GM21576 (cell line): ENCODE results near the gene WDR90.

Source experiments
- ATAC-seq: cut with Tn5 transposase; IDR thresholded peaks from one replicate; pipeline ENCODE4 v1.9.1; 2021; ENCODE audit warnings: mild to moderate bottlenecking, moderate library complexity; ENCODE audit not compliant: unreplicated experiment

The WDR90 gene

DNA sequence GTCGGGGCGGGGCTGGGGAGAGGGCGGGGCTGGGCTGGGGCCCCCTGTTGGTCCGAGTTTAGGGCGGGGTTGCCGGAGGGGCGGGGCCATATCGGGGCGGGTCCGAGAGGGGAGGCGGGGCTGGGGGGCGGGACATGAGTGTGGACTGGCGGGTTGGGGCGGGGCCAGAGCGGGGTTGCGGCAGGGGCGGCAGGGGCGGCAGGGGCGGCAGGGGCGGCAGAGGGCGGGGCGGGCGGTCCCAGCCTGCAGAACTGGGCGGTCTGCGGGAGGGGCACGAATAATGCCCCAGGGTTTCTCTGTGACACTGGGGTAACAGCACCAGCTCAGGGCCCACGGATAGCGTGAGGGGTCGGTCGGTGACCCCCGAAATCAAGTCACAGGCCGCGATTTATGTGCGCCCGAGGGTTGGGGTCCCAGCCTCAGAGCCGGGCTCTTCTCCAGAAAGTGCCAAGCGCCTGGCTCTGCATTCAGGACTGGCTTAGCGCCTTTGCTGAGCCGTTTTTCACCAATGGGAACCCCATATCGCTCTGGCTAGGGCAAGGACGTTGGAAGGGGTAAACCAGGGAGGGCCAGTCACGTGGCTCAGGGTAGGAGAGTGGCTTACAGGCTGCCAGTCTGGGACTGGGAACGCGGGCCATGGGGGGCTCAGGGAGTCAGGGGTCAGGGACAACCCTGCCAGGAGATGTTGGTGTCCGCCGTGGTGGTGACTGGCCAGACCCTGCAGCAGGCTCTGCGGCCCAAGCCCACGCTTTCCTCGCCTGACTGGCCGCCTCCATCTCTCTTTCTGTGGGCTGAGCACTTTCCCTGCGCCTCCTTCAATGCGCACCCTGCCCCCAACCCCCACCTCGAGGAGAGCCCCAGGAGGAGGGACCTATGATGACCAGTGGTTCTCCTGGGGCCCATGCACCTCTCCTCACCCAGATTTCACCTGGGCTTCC, 11.8 kb upstream of the WDR90 start:
- ATAC-seq, result no peak

DNA sequence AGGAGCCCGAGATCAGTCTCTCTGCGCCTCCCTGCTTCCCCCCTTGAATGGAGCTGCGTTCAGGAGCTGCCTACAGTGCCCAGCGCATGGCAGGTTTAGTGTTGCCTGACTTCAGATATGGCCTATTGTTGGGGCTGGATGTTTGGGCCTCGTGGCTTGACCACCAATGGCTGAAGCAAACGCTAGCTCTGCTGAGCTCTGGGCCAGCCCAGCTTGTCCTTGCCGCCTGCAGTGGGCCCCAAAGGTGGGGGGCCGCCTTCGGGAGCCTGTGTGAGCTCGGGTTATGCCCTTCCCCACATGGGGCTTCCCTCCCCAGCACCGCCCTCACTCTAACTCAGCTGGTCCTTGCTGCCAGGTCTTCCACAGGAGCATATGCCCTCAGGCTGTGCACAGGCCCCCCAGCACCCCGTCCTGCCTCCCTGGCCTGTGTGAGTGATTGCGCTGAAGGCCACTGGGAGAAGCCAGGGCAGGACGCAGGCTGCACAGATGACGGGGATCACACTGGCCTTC, 11.1 kb upstream of the WDR90 start:
- ATAC-seq, result no peak

DNA sequence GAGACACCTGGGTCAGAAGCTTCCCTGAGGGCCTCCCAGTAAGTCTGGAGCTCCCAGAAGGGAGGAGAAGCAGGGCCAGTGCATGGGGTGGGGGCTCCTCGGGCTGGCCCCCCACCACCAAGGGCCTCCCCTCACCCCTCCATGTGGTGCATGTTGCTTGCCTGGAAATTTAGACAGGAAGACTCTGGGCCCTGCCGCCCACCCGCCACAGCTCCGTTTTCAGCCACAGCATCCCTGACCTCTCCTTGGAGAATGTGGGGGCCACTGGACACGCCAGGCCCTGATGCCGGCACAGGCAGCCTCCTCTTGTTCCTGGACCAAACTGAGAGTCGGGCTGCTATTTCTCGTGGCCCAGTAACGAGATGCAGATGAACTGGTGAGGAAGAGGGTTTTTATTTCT, 10.3 kb upstream of the WDR90 start:
- no peak for ATAC-seq

DNA sequence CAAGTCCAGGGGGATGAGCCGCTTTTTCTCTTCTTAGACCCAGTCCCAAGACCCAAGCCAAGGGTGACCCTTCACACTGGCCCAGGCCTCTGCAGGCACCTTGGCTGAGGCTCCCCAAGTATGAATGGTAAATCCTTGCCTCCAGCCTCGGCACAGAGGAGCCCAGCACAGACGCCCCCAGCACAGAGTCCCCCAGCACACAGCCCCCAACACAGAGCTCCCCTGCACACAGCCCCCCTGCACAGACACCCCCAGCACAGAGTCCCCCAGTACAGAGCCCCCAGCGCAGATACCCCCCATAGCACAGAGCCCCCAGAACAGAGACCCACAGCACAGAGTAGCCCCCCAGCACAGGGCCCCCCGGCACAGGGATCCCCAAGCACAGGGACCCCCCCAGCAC, 8.6 kb upstream of the WDR90 start:
- ATAC-seq, result no peak

DNA sequence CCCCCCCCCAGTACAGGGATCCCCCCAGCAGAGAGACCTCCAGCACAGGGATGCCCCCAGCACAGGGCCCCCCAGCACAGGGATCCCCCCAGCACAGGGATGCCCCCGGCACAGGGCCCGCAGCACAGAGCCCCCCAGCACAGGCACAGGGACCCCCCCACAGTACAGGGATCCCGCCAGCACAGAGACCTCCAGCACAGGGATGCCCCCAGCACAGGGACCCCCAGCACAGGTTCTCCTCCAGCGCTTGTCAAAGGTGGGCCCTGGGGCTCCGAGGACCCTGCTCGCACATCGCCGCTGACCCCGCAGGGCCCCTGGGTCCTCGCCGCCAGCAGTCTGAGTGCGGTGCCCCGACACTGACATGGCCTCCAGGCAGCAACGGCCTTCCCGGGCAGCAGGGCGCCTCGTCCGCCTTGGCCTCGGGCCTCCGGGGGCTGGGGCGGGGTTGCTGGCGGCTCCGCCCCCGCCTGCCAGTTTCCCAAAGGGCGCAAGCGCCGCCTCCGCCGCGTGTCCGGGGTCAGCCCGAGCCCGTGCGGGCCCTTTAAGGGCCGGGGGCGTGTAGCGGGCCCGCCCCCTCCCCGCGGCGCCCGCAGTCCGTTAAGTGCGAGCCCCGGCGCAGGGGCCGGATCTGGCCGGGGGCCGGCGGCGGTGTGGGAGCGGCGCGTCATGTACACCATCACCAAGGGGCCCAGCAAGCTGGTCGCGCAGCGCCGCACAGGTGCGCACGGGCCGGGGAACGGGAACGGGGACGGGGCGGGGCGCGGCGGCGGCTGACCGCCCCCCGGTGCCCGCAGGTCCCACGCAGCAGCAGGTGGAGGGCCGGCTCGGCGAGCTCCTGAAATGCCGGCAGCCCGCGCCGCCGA, 7.6 kb upstream of the WDR90 start, which contains the start of gene MCRIP2:
TSS of gene MCRIP2 (plus strand) at position 503 of the 863 bp plus-strand sequence. CDS start at position 667, 164 bp downstream.
- peak; percentile 42 for ATAC-seq

DNA sequence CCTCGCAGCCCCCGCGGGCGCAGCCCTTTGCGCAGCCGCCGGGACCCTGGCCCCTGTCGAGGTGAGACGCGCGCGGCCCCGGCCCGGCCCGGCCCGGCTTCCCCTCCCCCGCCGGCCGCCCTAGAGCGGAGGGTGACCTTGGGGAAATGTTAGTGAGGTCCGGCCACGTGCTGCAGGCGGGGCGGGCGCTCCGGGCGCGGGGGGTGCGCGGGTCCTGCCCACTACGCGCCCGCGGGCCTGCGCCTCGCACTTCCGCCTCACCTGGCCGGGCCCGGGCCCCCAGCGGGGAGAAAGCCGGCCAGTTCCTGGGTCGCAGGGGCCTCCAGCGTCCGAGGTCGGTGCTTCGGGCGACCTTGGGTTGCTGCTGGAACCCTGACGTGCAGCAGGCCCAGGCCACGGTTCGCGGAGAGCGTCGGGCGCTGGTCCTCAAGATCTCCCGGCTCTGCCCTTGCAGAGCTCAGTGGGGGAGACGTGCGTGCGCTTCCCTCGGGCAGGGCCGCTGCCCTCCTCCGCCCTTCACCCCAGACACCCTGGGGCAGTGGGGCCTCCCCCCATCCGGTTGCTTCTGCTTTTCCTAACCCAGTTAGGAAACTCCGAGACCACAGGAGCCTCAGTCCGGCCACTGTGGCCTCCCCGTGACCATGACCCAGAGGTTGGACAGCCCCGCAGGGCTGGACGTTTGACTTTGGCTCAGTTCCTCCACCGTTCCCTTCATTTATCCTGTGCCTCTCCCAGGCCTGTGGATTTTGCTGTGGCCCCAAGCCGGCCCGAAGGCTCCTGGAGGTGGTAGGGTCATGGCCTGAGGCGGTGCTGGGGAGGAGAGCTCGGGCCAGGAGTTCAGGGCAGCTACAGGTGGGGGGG, 6.7 kb upstream of the WDR90 start:
- peak; percentile 32 for ATAC-seq

DNA sequence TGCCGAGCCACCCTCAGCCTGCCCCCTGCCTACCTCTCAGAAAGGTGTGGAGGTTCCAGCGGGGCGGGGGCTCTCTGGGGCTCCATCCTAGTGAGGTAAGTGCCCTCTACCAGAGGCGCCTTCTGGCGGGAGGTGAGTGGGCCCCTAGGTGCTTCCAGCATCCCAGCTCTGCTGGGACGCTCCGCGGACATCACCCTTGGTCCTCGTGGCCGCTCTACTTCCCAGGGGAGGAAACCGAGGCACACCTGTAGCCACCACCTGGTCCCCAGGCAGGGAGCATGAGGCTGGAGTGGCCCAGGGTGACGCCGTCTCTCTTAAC, 6.2 kb upstream of the WDR90 start:
- no peak for ATAC-seq

DNA sequence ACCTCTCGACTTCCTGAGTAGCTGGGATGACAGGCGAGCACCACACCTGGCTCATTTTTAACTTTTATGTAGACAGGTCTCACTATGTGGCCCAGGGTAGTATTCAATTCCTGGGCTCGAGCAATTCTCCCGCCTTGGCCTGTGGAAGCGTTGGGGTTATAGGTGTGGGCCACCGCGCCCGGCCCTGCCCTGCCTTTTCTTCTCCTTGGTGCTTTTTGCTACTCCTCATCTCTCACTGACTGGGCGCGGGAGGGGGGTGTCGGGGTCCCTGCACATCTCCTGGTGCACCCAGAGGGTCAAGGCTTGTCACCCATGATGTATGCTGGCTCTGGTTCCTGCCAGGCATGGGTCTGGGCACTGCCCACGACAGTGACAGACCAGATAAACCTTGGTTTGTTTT, 4.6 kb upstream of the WDR90 start:
- ATAC-seq, result no peak

DNA sequence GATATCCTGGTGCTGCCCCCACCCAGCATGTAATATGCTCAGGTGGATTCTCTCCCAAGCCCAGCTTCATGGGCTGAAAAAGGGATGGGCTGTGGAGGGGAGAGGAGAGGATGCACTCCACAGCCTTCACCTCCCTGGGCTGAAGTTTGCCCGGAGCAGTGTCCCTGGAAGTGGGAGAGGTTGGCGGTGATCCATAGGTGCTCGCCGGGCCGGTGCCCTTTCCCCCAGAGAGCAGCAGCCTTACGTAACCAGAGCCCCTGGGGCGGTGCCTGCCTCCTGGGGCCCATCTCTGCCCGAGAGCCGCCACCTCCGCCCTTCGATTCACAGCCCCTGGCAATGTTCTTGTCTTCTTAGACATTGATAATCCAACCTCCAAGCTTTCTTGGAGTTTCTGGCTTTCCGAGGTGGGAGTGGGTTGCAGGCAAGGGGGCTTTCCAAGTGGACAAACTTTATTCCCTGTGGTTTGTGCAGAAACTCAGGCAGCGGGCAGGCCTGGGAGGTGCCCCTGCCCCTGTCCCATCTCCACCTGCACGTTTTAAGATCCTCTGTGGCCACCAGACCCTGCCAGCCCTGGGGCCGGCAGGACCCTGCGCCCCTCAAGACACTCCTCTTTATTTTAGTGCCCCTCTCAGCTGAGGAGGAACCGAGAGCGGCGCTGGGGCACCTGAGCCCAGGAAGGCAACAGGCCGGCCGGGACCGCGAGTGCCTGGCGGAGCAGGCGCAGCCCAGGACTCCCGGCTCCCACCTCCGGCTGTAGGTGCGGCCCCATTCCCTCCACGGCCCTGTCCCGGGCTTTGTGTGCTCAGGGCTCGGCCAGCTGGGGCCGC, 3.1 kb upstream of the WDR90 start:
- no peak for ATAC-seq

DNA sequence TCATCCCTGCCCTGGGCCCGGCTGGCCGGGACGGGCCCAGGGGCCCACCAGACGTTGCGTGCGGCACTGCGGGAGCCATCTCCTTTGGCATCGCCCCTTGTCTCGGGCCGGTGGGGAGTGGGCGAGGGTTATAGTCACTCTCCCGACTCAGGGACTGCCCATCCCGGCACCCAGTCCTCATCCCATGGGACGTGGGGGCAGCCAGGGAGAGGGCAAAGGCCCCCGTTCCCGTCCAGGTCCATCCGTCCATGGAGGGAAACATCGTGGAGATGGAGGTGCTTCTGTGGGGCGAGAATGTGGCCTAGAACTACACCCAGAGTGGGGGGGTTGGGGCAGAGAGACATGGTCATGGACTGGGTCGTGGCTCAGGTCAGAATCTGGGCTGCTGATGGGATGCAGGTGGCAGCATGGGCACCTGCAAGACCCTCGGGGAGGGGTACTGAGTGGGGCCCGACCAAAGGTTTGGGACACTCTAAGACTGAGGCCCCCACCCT, 2.4 kb upstream of the WDR90 start:
- no peak for ATAC-seq

DNA sequence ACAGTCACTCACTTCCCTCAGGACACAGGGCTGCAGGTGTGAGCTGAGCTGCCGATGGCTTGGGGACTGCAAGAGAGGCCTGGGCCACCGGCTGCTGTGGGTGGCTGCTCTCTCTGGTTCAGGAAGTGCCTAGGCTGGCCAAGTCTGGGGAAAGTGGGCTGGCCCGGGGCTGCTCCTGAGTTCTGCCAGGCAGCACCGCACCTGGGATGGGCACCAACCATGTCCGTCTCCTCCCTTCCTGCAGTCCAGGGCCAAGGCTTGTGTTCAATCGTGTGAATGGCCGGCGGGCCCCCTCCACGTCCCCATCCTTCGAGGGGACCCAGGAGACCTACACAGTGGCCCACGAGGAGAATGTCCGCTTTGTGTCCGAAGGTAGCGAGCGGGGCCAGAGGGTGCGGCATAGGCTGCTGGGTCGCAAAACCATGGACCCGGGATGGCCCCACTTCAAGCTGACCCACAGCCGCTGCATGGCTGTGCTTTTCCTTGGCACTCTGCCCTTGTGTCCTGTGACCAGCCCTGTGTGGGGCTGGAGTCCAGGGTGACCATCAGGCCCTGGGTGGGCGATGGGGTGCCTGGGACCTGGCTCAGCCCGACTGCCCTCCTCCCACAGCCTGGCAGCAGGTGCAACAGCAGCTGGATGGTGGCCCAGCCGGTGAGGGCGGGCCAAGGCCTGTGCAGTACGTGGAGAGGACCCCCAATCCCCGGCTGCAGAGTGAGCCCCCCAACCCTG, 1.8 kb upstream of the WDR90 start:
- no peak for ATAC-seq

DNA sequence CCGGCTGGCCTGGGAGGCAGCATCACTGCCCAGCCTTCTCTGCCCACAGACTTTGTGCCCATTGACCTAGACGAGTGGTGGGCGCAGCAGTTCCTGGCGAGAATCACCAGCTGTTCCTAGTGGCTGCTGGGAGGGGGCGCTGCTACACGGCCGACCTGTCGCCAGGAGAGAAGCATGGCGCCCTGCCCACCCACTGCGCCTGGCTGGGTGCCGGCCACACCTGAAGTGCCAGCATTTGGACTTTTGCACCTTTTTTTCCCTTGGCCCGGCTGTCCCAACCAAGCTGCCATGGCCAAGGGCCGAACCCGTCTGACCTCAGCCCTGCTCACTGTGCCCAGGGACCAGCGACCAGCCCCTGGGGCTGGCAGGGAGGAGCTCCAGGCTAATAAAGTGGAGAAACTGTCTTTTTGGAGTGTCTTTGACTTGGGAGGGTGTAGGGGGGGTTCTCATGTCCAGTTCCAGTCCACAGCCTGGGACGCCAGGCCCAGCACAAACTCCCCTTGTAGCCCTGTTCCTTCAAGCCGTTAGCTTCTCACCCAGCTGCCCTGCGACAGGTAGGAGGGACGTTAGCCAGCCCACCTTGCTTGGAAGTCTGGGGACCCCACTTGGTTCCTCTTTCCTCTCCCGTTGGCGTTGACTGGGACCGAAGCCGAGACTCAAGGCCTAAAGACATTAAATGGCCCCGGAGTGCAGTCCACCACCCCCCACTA, 939 bp upstream of the WDR90 start:
- no peak for ATAC-seq

DNA sequence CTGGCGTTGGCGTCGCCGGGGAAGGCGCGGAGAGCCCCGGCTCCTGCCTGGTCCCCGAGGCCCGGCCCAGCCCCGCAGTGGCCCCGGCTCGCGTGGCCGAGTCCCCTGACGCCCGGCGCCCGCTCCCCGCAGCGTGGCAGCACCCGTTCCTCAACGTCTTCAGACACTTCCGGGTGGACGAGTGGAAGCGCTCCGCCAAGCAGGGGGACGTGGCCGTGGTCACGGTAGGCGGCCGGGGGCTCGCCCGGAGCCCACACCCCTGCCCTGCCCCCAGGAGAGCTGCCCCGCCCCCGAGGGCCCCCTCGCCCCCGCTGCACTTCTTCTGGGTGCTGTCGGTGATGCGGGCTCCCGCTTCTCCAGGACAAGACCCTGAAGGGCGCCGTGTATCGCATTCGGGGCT, 466 bp downstream of the WDR90 start:
- ATAC-seq, result no peak

DNA sequence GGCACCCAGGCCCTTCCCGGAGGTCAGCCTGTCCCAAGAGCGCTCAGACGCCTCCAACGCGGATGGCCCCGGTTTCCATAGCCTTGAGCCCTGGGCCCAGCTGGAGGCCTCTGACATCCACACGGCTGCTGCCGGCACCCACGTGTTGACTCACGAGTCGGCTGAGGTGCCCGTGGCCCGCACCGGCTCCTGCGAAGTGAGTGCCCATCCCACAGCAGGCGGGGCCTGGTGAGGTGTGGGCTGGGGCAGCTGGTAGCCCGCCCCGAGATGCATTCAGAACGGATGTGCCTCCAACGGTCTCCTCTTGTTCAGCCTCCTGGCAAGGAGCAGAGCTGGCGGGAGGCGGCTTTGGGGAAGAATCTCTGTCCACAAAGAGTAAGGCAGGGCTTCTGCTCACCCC, 2.7 kb downstream of the WDR90 start:
- ATAC-seq, result no peak

DNA sequence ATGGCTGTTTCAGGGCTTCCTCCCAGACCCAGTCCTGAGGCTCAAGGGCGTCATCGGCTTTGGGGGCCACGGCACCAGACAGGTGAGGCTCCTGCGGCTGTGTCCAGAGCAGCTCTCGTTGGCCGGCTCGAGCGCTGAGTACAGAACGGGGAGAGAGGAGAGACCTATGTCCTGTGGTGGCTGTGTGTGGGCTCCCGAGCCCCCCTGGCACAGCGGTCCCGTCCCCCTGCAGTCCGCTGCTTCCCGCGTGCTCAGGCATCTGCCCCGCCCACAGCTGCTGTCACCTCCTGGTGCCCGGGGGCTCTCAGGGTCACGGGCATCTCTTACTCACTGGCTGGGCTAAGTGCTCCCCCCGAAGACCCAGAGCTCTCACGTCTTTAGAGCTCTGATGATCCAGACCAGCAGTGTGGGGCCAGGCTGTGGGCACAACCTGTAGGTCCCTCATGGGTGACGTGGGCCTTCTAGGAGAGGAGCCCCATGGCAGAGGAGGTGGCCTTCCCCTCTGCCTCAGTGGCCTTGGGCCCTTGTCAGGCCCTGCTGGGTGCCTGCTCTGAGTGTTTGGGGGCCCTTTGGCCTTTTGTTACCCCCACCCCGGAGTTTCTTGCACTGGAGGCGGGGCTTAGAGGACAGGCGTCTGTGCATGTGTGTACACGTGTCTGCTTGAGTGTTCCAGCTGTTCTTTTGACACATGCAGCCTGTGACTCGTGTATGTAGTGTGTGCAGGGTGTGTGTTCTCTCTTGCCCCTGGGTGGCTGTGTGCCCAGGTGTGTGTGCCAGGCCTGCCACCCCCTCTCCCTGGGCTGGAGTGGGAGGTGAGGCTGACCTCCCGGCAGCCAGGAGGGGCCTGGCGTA, 3.5 kb downstream of the WDR90 start:
- no peak for ATAC-seq

DNA sequence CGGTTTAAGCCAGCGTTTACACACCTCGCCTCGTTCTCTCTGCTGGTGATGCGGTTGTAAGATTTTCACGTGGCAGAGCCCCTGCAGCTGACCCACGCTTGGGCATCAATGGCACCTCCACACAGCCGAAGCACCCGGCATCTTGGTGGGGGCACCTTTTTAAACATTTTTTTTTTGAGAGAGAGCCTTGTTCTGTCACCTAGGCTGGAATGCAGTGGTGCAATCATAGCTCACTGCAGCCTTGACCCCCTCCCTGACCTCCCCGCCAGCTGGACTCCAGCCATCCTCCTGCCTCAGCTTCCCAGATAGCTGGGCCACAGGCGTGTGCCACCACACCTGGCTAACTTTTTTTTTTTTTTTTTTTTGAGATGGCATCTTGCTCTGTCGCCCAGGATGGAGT, 4.9 kb downstream of the WDR90 start:
- ATAC-seq, result no peak

DNA sequence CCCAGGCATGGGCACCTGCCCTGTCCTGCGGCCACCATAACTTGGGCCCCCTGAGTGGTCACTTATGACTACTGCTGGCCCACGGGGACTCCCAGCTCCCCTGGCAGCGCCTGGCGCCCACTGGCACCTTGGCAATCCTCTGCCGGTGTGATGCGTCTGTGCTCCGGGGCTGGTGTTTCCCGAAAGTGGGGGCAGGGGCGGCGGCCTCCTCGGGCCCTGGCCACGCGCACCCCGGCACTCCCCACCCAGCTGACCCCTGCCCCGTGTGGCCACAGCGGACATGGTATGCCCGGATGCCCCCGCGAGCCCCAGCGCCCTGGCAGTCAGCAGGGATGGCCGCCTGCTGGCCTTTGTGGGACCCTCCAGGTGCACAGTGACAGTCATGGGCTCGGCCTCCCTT, 8.3 kb downstream of the WDR90 start:
- no peak for ATAC-seq
